Heart left ventricle (tissue), 16 donors: ENCODE results near the gene HGFAC. TPM values are rescaled to one million over a fixed set of nuclear protein-coding genes. Genes with fewer than 3 reads are reported as not detected.
A peak's percentile ranks its signal among the peaks of the same experiment; 100 is the strongest.

ENCODE experiments used
- ATAC-seq, 4 donors: fragments of 200-7000 bp; cut with Tn5 transposase; one replicate each; pipeline ENCODE4 v1.9.1; 2020 to 2022; ENCODE audit warnings: moderate library complexity in 4 of 4, mild to moderate bottlenecking in 3 of 4, moderate number of reproducible peaks in 1 of 4
- DNase-seq, 5 donors: peaks; one replicate each; pipeline ENCODE4 v3.0.0-alpha.2; 2020
- H3K27ac ChIP-seq, 12 donors: fragments of 200-600 bp; sonication (generic) in 4 of 12; one replicate each; pipeline versions ENCODE4 v1.5.0 to v1.8.0; 2016 to 2022; ENCODE audit warnings: mild to moderate bottlenecking in 2 of 12
- H3K27me3 ChIP-seq, 9 donors: fragments of 200-600 bp; sonication (generic) in 2 of 9; one replicate each; pipeline versions ENCODE4 v1.5.1 to v1.8.0; 2016 to 2022; ENCODE audit warnings: mild to moderate bottlenecking in 3 of 9
- H3K36me3 ChIP-seq, 9 donors: fragments of 200-600 bp; sonication (generic) in 2 of 9; one replicate each; pipeline versions ENCODE4 v1.5.0 to v1.8.0; 2018 to 2022; ENCODE audit warnings: mild to moderate bottlenecking in 2 of 9
- H3K4me1 ChIP-seq, 12 donors: fragments of 200-600 bp; sonication (generic) in 4 of 12; one replicate each; pipeline versions ENCODE4 v1.5.0 to v1.8.0; 2016 to 2022; ENCODE audit warnings: mild to moderate bottlenecking in 3 of 12
- H3K4me3 ChIP-seq, 12 donors: fragments of 200-600 bp; sonication (generic) in 4 of 12; one replicate each; pipeline versions ENCODE4 v1.5.0 to v1.8.0; 2017 to 2022; ENCODE audit warnings: mild to moderate bottlenecking in 9 of 12, moderate library complexity in 4 of 12
- H3K9me3 ChIP-seq, 12 donors: fragments of 200-600 bp; sonication (generic) in 4 of 12; one replicate each; pipeline versions ENCODE4 v1.5.0 to v1.8.0; 2016 to 2022; ENCODE audit warnings: mild to moderate bottlenecking in 1 of 12
- CTCF ChIP-seq, 12 donors: fragments of 200-600 bp; sonication (generic) in 4 of 12; IDR thresholded peaks; one replicate each; pipeline versions ENCODE4 v1.5.0 to v1.8.0; 2018 to 2022; ENCODE audit warnings: antibody characterized with exemption in 12 of 12, mild to moderate bottlenecking in 5 of 12
- POLR2A ChIP-seq, 2 donors: fragments of 450-650 bp; IDR thresholded peaks; one replicate each; pipeline ENCODE4 v1.6.1; 2017; ENCODE audit warnings: antibody characterized with exemption in 2 of 2, mild to moderate bottlenecking in 2 of 2, moderate library complexity in 2 of 2
- WGBS, 4 donors: extraction: QIAGEN DNeasy Blood & Tissue Kit in 2 of 4; methylation state at CpG; one replicate each; pipeline versions ENCODE4 v1.1.5 to v1.1.7; 2013 to 2018; 5-methylcytosine and 5-hydroxymethylcytosine counted together
- intact Hi-C, 10 donors: fragments of 100-400 bp; cut with DNase I; formaldehyde crosslinking; loops; one replicate each; pipeline versions ENCODE4 v1.11.1 to v1.14.2; 2022
- polyA plus RNA-seq, 2 donors: library from polyadenylated mRNA; stranded (reverse); fragments of 200-250 nt; gene quantifications; one replicate each; pipeline ENCODE4 v1.2.3, GENCODE V29; 2013
- total RNA-seq, 9 donors: library from RNA; depleted of rRNA in 2 of 9; stranded (reverse); fragments of >200 nt in 2 of 9; fragmentation: NEBNext Ultra II Directional in 3 of 9; extraction: Animal tissue kit (Norgen Biotek cat#: 25700) in 3 of 9; gene quantifications; one replicate each; pipeline versions ENCODE4 v1.1.0 to v1.2.4, GENCODE V29; 2016 to 2023
- donor health status: ischemic (EF 13 %, LVEDD 7.1; RV severe dilation, severe dysfunction).
- donor health status: healthy with polysubstance abuse.
- donor health status: DM: no; HTN: yes; CAD: no.
- donor health status: DM: no; HTN: no; CAD: no.
- donor health status: ischemic (EF 25% LVEDD 6.9; RV normal size, moderate dysfunction).
- donor health status: ischemic (EF 25% LVEDD 5.7; RV mildly dilated, moderate dysfunction).
- donor health status: healthy.
- donor health status: DM: yes; HTN: yes; CAD: no.
- donor health status: ischemic (EF 35%, LVEDD 5.7; RV mildly dilated, moderate dysfunction).
- donor health status: nonischemic (EF 11% LVEDD 7.7; RV severe dilation, severe dysfunction).
- donor health status: DM: yes; HTN: yes; CAD: no.
- donor health status: PGD.
- donor health status: ischemic (EF 29% LVEDD 5.4; RV normal size, mild dysfunction).
- donor health status: nonischemic (EF 23%, LVEDD 6.1; RV moderate dilation, normal function).

HGFAC gene
- total and polyA plus RNA-seq, 11 donors = 0.11 to 0.73 (median 0.47) TPM; not detected in 4

DNA sequence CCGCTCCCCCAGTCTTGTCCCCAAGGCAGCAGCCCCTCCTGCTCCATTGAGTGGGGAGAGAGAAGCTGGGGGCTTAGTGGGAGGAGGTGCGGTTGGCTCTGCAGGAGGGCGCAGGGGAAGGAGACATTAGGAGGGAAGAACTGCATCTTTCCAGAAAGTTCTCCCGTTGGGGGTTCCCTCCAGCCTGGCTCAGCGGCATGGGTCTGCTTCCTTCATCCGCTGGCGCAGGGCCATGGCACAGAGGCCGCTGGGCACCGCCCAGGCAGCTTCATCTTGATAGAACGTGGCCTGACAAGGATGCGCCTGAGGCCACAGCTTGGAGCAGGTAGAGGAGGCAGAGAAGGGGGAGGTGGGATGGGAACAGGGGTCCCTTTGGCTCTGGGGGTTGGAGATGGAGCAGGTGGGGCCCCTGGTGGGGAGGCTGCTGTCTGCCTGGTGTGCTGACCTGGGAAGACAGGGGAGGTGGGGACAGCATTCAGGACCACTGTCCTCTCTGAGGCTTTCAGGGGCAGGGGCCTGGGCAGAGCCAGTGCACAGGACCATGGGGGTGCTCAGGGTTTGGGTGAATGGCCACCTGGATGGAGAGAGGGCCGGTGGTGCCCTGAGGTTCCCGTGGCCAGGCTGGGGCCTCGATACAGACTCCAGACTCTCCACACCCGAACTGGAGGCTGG is 33.4 kb downstream of the HGFAC start:
- intact Hi-C loops = no loop called here
- 65 to 79% (median 72%) methylated on average over 12 to 15 of the region's 15 CpGs for WGBS, 4 donors
- H3K36me3 ChIP-seq = peaks cover 0 to 8% (median 0%) of the 10 kb centered on the region in 9 donors
- H3K4me3 ChIP-seq = no peak overlapping the region
- peak in 1 of 5 donors; percentile 44 for DNase-seq
- peak overlapping the region in 1 of 12 donors; percentile 82 for H3K27ac ChIP-seq
- no peaks in the 10 kb centered on the region for H3K27me3 ChIP-seq
- TF ChIP-seq CTCF (IDR thresholded peaks at IDR 0.05) (no peak), POLR2A (IDR thresholded peaks at IDR 0.05) (no peak)
- peaks cover 0 to 48% (median 16%) of the 10 kb centered on the region in 12 donors for H3K4me1 ChIP-seq
- no peaks in the 10 kb centered on the region for H3K9me3 ChIP-seq
- no peak for ATAC-seq

GRCh38 chr4:3475713-3476260 is 34.0 kb downstream of the HGFAC start:
- Histone ChIP-seq H3K27ac (peak overlapping the region in 1 of 12 donors; percentile 82), H3K9me3 (no peaks in the 10 kb centered on the region), H3K4me1 (peaks cover 0 to 49% (median 19%) of the 10 kb centered on the region in 12 donors), H3K27me3 (peaks cover 0 to 3% (median 0%) of the 10 kb centered on the region in 9 donors), H3K4me3 (no peak overlapping the region), H3K36me3 (peaks cover 0 to 8% (median 0%) of the 10 kb centered on the region in 9 donors)
- ATAC-seq (no peak), DNase-seq (peak in 1 of 5 donors; percentile 46)
- WGBS, 4 donors = 72 to 84% (median 75%) methylated on average over 20 to 22 of the region's 22 CpGs
- no peak for TF ChIP-seq POLR2A (IDR thresholded peaks at IDR 0.05)
- no peak for TF ChIP-seq CTCF (IDR thresholded peaks at IDR 0.05)
- intact Hi-C loops = no loop called here

DNA sequence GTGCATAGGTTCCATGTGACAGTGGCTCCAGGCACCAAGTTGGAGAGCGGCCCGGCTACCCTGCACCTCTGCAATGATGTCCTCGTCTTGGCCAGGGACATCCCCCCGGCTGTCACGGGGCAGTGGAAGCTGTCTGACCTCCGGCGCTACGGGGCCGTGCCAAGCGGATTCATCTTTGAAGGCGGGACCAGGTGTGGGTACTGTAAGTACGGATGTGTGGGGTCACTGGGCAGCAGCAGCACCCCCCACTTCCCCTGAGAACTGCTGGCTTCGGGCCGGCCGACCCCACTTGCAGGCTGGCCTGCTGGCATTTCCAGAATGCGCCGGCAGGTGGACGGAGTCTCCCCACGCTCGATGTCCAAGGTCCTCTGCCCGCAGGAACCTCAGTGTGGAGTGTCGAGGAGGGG is 34.6 kb downstream of the HGFAC start:
- 86 to 92% (median 87%) methylated on average over 22 of the region's 22 CpGs for WGBS, 4 donors
- peak in 3 of 5 donors; percentile 21 to 57 (median 28) for DNase-seq
- ATAC-seq = no peak
- TF ChIP-seq CTCF (IDR thresholded peaks at IDR 0.05) = no peak
- TF ChIP-seq POLR2A (IDR thresholded peaks at IDR 0.05) = no peak
- H3K9me3 ChIP-seq = no peaks in the 10 kb centered on the region
- H3K27ac ChIP-seq = no peak overlapping the region
- peaks cover 0 to 8% (median 0%) of the 10 kb centered on the region in 9 donors for H3K36me3 ChIP-seq
- peaks cover 0 to 51% (median 24%) of the 10 kb centered on the region in 12 donors for H3K4me1 ChIP-seq
- intact Hi-C loops = no loop called here
- peaks cover 0 to 7% (median 0%) of the 10 kb centered on the region in 9 donors for H3K27me3 ChIP-seq
- H3K4me3 ChIP-seq = no peak overlapping the region

GRCh38 chr4:3476936-3477749 is 35.4 kb downstream of the HGFAC start:
- intact Hi-C loops = no loop called here
- no peak overlapping the region for H3K4me3 ChIP-seq
- H3K27me3 ChIP-seq = peaks cover 0 to 12% (median 0%) of the 10 kb centered on the region in 9 donors
- peaks cover 0 to 56% (median 30%) of the 10 kb centered on the region in 12 donors for H3K4me1 ChIP-seq
- no peaks in the 10 kb centered on the region for H3K9me3 ChIP-seq
- H3K36me3 ChIP-seq = peaks cover 0 to 8% (median 0%) of the 10 kb centered on the region in 9 donors
- peak overlapping the region in 1 of 12 donors; percentile 97 for H3K27ac ChIP-seq
- peak in 2 of 5 donors; percentile 24 to 57 for DNase-seq
- TF ChIP-seq POLR2A (IDR thresholded peaks at IDR 0.05) (no peak), CTCF (IDR thresholded peaks at IDR 0.05) (no peak)
- ATAC-seq = no peak
- 84 to 86% (median 86%) methylated on average over 21 to 27 of the region's 27 CpGs for WGBS, 4 donors
